Measurements from ENCODE around the gene IQGAP2.

Gene IQGAP2

GRCh38 chr5:76445063-76445462 lies 42.0 kb downstream of the IQGAP2 start:
- Histone ChIP-seq H3K4me2 (ENCODE audit: low read depth, low read length, poor library complexity, severe bottlenecking) (no peak overlapping the region), H3K27me3 (ENCODE audit: insufficient read depth, low read length, poor library complexity, severe bottlenecking) (no peaks in the 10 kb centered on the region), H3F3A (ENCODE audit: low read depth) (no peaks in the 10 kb centered on the region), H3K36me3 (ENCODE audit: insufficient read depth, low read length) (peaks cover 24% of the 10 kb centered on the region; the same call in 1 of the 2 replicates), H2AFZ (ENCODE audit: low read length) (no peak overlapping the region), H3K4me1 (ENCODE audit: insufficient read depth, low read length, poor library complexity, severe bottlenecking) (peaks cover 52% of the 10 kb centered on the region), H3K79me2 (ENCODE audit: insufficient read depth, low read length) (peaks cover 79% of the 10 kb centered on the region), H3K9ac (ENCODE audit: low read depth, low read length, poor library complexity, severe bottlenecking) (no peak overlapping the region), H4K20me1 (ENCODE audit: insufficient read depth, low read length, poor library complexity, severe bottlenecking) (peaks cover 17% of the 10 kb centered on the region), H3K4me3 (ENCODE audit: low read length, poor library complexity, severe bottlenecking) (no peak overlapping the region), H3K9me2 (replicated peaks; ENCODE audit: low read depth, low read length) (no peaks in the 10 kb centered on the region), H3K9me3 (ENCODE audit: insufficient read depth, low read depth, low read length) (0 out of 2 replicates have a peak, but pooled peaks cover under 1% of the 10 kb centered on the region)
- no peak for TF ChIP-seq EZH2phosphoT487 (IDR thresholded peaks at IDR 0.05; ENCODE audit: borderline replicate concordance)
- no peak for TF ChIP-seq CTCF (conservative IDR thresholded peaks at IDR 0.05; ENCODE audit: low read length)

- Histone ChIP-seq H3K4me3 (ENCODE audit: low read length, poor library complexity, severe bottlenecking) (no peak overlapping the region), H4K20me1 (ENCODE audit: insufficient read depth, low read length, poor library complexity, severe bottlenecking) (peaks cover 16% of the 10 kb centered on the region), H2AFZ (ENCODE audit: low read length) (no peak overlapping the region), H3K9ac (ENCODE audit: low read depth, low read length, poor library complexity, severe bottlenecking) (no peak overlapping the region), H3K9me3 (ENCODE audit: insufficient read depth, low read depth, low read length) (no peaks in the 10 kb centered on the region), H3F3A (ENCODE audit: low read depth) (no peaks in the 10 kb centered on the region), H3K79me2 (ENCODE audit: insufficient read depth, low read length) (peaks cover 75% of the 10 kb centered on the region), H3K36me3 (ENCODE audit: insufficient read depth, low read length) (peaks cover 24% of the 10 kb centered on the region; the same call in 1 of the 2 replicates), H3K4me2 (ENCODE audit: low read depth, low read length, poor library complexity, severe bottlenecking) (peak overlapping the region; percentile 7), H3K9me2 (replicated peaks; ENCODE audit: low read depth, low read length) (no peaks in the 10 kb centered on the region), H3K27me3 (ENCODE audit: insufficient read depth, low read length, poor library complexity, severe bottlenecking) (no peaks in the 10 kb centered on the region), H3K4me1 (ENCODE audit: insufficient read depth, low read length, poor library complexity, severe bottlenecking) (peaks cover 54% of the 10 kb centered on the region)
- TF ChIP-seq CTCF (conservative IDR thresholded peaks at IDR 0.05; ENCODE audit: low read length) (no peak), EZH2phosphoT487 (IDR thresholded peaks at IDR 0.05; ENCODE audit: borderline replicate concordance) (no peak)
These were observed 42.7 kb downstream of the IQGAP2 start for GRCh38 chr5:76445830-76446229.

- Histone ChIP-seq H3K4me1 (ENCODE audit: insufficient read depth, low read length, poor library complexity, severe bottlenecking) (peaks cover 53% of the 10 kb centered on the region), H3K79me2 (ENCODE audit: insufficient read depth, low read length) (peaks cover 78% of the 10 kb centered on the region), H3K4me2 (ENCODE audit: low read depth, low read length, poor library complexity, severe bottlenecking) (no peak overlapping the region), H3F3A (ENCODE audit: low read depth) (no peaks in the 10 kb centered on the region), H3K36me3 (ENCODE audit: insufficient read depth, low read length) (peaks cover 24% of the 10 kb centered on the region; the same call in 1 of the 2 replicates), H3K9me2 (replicated peaks; ENCODE audit: low read depth, low read length) (no peaks in the 10 kb centered on the region), H2AFZ (ENCODE audit: low read length) (no peak overlapping the region), H3K27me3 (ENCODE audit: insufficient read depth, low read length, poor library complexity, severe bottlenecking) (no peaks in the 10 kb centered on the region), H3K9ac (ENCODE audit: low read depth, low read length, poor library complexity, severe bottlenecking) (no peak overlapping the region), H3K9me3 (ENCODE audit: insufficient read depth, low read depth, low read length) (no peaks in the 10 kb centered on the region), H3K4me3 (ENCODE audit: low read length, poor library complexity, severe bottlenecking) (no peak overlapping the region), H4K20me1 (ENCODE audit: insufficient read depth, low read length, poor library complexity, severe bottlenecking) (peaks cover 8% of the 10 kb centered on the region)
- no peak for TF ChIP-seq EZH2phosphoT487 (IDR thresholded peaks at IDR 0.05; ENCODE audit: borderline replicate concordance)
- no peak for TF ChIP-seq CTCF (conservative IDR thresholded peaks at IDR 0.05; ENCODE audit: low read length)
These were observed 43.7 kb downstream of the IQGAP2 start for GRCh38 chr5:76446776-76447175.
